OCI-LY7 (cell line): ENCODE results near the gene TRAF4. TPM values are rescaled to one million over a fixed set of nuclear protein-coding genes. Genes with fewer than 3 reads are reported as not detected.
"Not testable (repeated sequence)": the region's sequence is repeated elsewhere in the genome, so short reads cannot be mapped to it uniquely, and the experiment has no call there.

Experiments used
- BruUV-seq: library from RNA; stranded (reverse); fragments of 400-500 nt; replicated peaks from 2 replicates; lab custom pipeline; 2021; lab: Mats Ljungman, UMichigan
- CTCF ChIA-PET: fragments of 300-600 bp; sonication (Branson Sonifier 250); formaldehyde crosslinking; loops from one replicate; lab custom pipeline; 2022; ENCODE audit warnings: antibody characterized with exemption; ENCODE audit not compliant: unreplicated experiment; lab: Charles Lee
- POLR2A ChIA-PET: fragments of 300-600 bp; sonication (Branson Sonifier 250); formaldehyde crosslinking; loops from one replicate; lab custom pipeline; 2022; ENCODE audit warnings: antibody characterized with exemption; lab: Charles Lee
- DNase-seq: peaks from one replicate; pipeline ENCODE4 v3.0.0-alpha.2; 2015; ENCODE audit warnings: low spot score
- H2AFZ ChIP-seq: fragments of 200-600 bp; sonication (generic), shearing (Covaris generic); 2 replicates; pipeline ENCODE4 v1.6.1; 2014; ENCODE audit warnings: mild to moderate bottlenecking, antibody characterized with exemption, low read length, moderate library complexity
- H3K27ac ChIP-seq: fragments of 200-600 bp; sonication (generic); 2 replicates; pipeline ENCODE4 v1.5.1; 2014; ENCODE audit warnings: mixed run types, low read depth, mild to moderate bottlenecking, moderate library complexity, low read length, inconsistent platforms; ENCODE audit not compliant: poor library complexity, severe bottlenecking
- H3K36me3 ChIP-seq: fragments of 200-600 bp; sonication (generic); 2 replicates; pipeline ENCODE4 v1.6.1; 2014; ENCODE audit warnings: mild to moderate bottlenecking, antibody characterized with exemption, low read length, moderate library complexity, mixed read lengths; ENCODE audit not compliant: insufficient read depth
- H3K4me1 ChIP-seq: fragments of 200-600 bp; sonication (generic); 2 replicates; pipeline ENCODE4 v1.5.1; 2014; ENCODE audit warnings: mild to moderate bottlenecking, low read length; ENCODE audit not compliant: insufficient read depth, poor library complexity, severe bottlenecking
- H3K4me2 ChIP-seq: fragments of 200-600 bp; sonication (generic); 2 replicates; pipeline ENCODE4 v1.6.1; 2014; ENCODE audit warnings: mild to moderate bottlenecking, low read length
- H3K4me3 ChIP-seq: fragments of 200-600 bp; sonication (generic); 2 replicates; pipeline ENCODE4 v1.5.1; 2014; ENCODE audit warnings: mild to moderate bottlenecking, low read depth, low read length; ENCODE audit not compliant: poor library complexity, severe bottlenecking
- H3K79me2 ChIP-seq: fragments of 200-600 bp; sonication (generic); 2 replicates; pipeline ENCODE4 v1.6.1; 2016; ENCODE audit warnings: low read depth, mild to moderate bottlenecking, low read length, moderate library complexity, mixed read lengths; ENCODE audit not compliant: insufficient read depth
- H3K9me2 ChIP-seq: fragments of 200-600 bp; sonication (generic); 2 replicates; pipeline ENCODE4 v1.6.1; 2016; ENCODE audit warnings: mild to moderate bottlenecking, low read length, mixed read lengths; ENCODE audit not compliant: insufficient read depth
- H3K9me3 ChIP-seq: fragments of 200-600 bp; sonication (generic); 2 replicates; pipeline ENCODE4 v1.6.1; 2014; ENCODE audit warnings: mild to moderate bottlenecking, mixed run types, low read length, mixed read lengths
- H4K20me1 ChIP-seq: fragments of 200-600 bp; sonication (generic); 2 replicates; pipeline ENCODE4 v1.6.1; 2014; ENCODE audit warnings: mild to moderate bottlenecking, antibody characterized with exemption, low read length, moderate library complexity, mixed read lengths; ENCODE audit not compliant: insufficient read depth
- EZH2phosphoT487 ChIP-seq: fragments of 200-600 bp; sonication (generic); IDR thresholded peaks from 2 replicates; pipeline ENCODE4 v1.6.1; 2018; ENCODE audit warnings: low read depth, borderline replicate concordance, mild to moderate bottlenecking, mixed run types, antibody characterized with exemption, low read length, moderate library complexity, mixed read lengths
- intact Hi-C: fragments of 100-400 bp; cut with micrococcal nuclease; formaldehyde crosslinking; loops from one replicate; pipeline ENCODE4 v1.10.0; 2022; ENCODE audit not compliant: unreplicated experiment
- total RNA-seq, 2 experiments: library from RNA; depleted of rRNA in 1 of 2; stranded (reverse); fragments of >200 nt in 1 of 2; shearing (Covaris generic) in 1 of 2; gene quantifications; 2 replicates each; pipeline ENCODE4 v1.2.3, GENCODE V29; 2014 to 2022
- TF ChIP-seq, protein P1 (sequence below): fragments of 200-600 bp; sonication (generic); conservative IDR thresholded peaks from 2 replicates; pipeline ENCODE4 v1.5.1; 2014; ENCODE audit warnings: mild to moderate bottlenecking, antibody characterized with exemption, low read length, moderate library complexity, mixed read lengths

TRAF4 gene
- total RNA-seq, 2 experiments from 2014 or later, result 105 to 123 TPM

- CTCF ChIA-PET, BruUV-seq, H2AFZ ChIP-seq, H4K20me1 ChIP-seq, DNase-seq, H3K9me2 ChIP-seq, H3K9me3 ChIP-seq: not testable (repeated sequence)
- POLR2A ChIA-PET, result interaction anchor here (0.6 to 2.5 kb wide), 5 partner anchors 7 to 475 kb away, joined by 3 to 17 read pairs (median 4); partner anchors contain the start of genes NEK8, SDF2 and SUPT6H
- intact Hi-C loops, result loop anchor here (2.0 kb wide), 1 partner anchor 74 kb away; no protein-coding TSS in a partner anchor
- H3K27ac ChIP-seq, result peak overlapping the region; percentile 82
- peak overlapping the region; percentile 100 for H3K4me2 ChIP-seq
- TF ChIP-seq, protein P1, sequence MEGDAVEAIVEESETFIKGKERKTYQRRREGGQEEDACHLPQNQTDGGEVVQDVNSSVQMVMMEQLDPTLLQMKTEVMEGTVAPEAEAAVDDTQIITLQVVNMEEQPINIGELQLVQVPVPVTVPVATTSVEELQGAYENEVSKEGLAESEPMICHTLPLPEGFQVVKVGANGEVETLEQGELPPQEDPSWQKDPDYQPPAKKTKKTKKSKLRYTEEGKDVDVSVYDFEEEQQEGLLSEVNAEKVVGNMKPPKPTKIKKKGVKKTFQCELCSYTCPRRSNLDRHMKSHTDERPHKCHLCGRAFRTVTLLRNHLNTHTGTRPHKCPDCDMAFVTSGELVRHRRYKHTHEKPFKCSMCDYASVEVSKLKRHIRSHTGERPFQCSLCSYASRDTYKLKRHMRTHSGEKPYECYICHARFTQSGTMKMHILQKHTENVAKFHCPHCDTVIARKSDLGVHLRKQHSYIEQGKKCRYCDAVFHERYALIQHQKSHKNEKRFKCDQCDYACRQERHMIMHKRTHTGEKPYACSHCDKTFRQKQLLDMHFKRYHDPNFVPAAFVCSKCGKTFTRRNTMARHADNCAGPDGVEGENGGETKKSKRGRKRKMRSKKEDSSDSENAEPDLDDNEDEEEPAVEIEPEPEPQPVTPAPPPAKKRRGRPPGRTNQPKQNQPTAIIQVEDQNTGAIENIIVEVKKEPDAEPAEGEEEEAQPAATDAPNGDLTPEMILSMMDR, result 0 out of 2 replicates have a peak, but pooled peaks have one; percentile 3
- H3K4me3 ChIP-seq, result peak overlapping the region; percentile 88
- peaks cover 60% of the 10 kb centered on the region for H3K36me3 ChIP-seq
- peaks cover 55% of the 10 kb centered on the region for H3K4me1 ChIP-seq
- peaks cover 35% of the 10 kb centered on the region for H3K79me2 ChIP-seq
These were observed 22.8 kb upstream of the TRAF4 start for GRCh38 chr17:28720997-28721329.

DNA sequence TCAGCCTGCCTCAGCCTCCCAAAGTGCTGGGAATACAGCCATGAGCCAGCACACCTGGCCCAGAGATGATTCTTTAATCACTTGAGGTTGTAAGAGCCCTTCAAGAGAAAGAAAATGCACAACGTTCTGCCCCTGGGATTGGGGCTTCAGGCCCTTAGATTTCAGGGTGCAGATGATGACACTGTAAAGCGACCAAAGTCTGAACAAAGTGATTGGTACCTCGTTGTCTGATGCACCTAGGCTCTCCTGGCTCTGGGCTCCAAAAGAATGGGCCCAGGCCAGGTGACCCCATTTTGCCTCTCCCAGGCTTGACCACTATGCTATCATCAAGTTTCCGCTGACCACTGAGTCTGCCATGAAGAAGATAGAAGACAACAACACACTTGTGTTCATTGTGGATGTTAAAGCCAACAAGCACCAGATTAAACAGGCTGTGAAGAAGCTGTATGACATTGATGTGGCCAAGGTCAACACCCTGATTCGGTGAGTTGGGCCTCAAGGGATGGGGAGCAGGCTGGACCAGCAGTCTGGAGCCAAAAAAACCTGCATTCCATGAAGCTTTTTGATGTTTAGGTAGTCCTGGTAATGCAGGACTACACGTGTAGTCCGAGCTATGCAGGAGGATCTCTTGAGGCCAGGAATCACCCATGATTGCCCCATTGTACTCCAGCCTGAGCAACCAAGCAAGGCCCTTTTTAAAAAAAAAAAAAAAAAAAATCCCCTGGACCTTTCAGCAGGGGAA lies 21.2 kb upstream of the TRAF4 start:
- H3K4me3 ChIP-seq, result peak overlapping the region; percentile 88
- H3K79me2 ChIP-seq, result peaks cover 35% of the 10 kb centered on the region
- no peak for TF ChIP-seq EZH2phosphoT487
- TF ChIP-seq, protein P1, result no peak
- intact Hi-C loops, result no loop called here
- H3K4me1 ChIP-seq, result peaks cover 67% of the 10 kb centered on the region
- BruUV-seq, result TSS peak; percentile 0
- no peaks in the 10 kb centered on the region for H3K9me2 ChIP-seq
- H4K20me1 ChIP-seq, result peaks cover 9% of the 10 kb centered on the region; the same call in 1 of the 2 replicates
- H3K4me2 ChIP-seq, result peak overlapping the region; percentile 100
- no peaks in the 10 kb centered on the region for H3K9me3 ChIP-seq
- peaks cover 60% of the 10 kb centered on the region for H3K36me3 ChIP-seq
- H2AFZ ChIP-seq, result no peak overlapping the region
- ChIA-PET POLR2A (interaction anchor here (0.8 kb wide), 1 partner anchor 77 kb away, joined by 4 read pairs; no protein-coding TSS in a partner anchor), CTCF (no interaction called here)
- peak overlapping the region; percentile 82 for H3K27ac ChIP-seq
- DNase-seq, result no peak
